PFSK-1 (cell line): ENCODE data around the gene RSPH10B. TPM values are rescaled to one million over a fixed set of nuclear protein-coding genes. Genes with fewer than 3 reads are reported as not detected.
"Not testable (repeated sequence)": the region's sequence is repeated elsewhere in the genome, so short reads cannot be mapped to it uniquely, and the experiment has no call there.

Source experiments
- FOXP2 ChIP-seq: optimal IDR thresholded peaks from 2 replicates; pipeline ENCODE3; 2011; ENCODE audit warnings: borderline replicate concordance, control low read depth, inconsistent platforms; ENCODE audit not compliant: insufficient read depth; ENCODE audit errors: extremely low read length, extremely low read depth
- POLR2AphosphoS5 ChIP-seq: IDR thresholded peaks from 2 replicates; pipeline ENCODE4 v1.6.1; 2012; ENCODE audit warnings: low read depth, mild to moderate bottlenecking, control low read depth, low read length, moderate library complexity
- REST ChIP-seq, 2 experiments: IDR thresholded peaks; 2 replicates each; pipeline versions ENCODE4 v1.6.1 to v1.8.0; 2011 to 2012; ENCODE audit warnings: low read depth in 2 of 2, low read length in 2 of 2, control low read depth in 1 of 2, inconsistent platforms in 1 of 2, mild to moderate bottlenecking in 1 of 2, moderate library complexity in 1 of 2; ENCODE audit not compliant: insufficient read depth in 1 of 2
- SIN3A ChIP-seq: IDR thresholded peaks from 2 replicates; pipeline ENCODE4 v1.6.1; 2012; ENCODE audit warnings: mild to moderate bottlenecking, low read length, moderate library complexity, borderline replicate concordance; ENCODE audit not compliant: insufficient read depth
- TAF1 ChIP-seq: IDR thresholded peaks from 2 replicates; pipeline ENCODE4 v1.6.1; 2012; ENCODE audit warnings: low read length, control low read depth, borderline replicate concordance; ENCODE audit not compliant: insufficient read depth
- polyA plus RNA-seq: library from polyadenylated mRNA; unstranded; fragments of >200 nt; gene quantifications from one replicate; pipeline ENCODE4 v1.2.1, GENCODE V29; 2012; ENCODE audit warnings: low read depth, missing spikeins; ENCODE audit not compliant: insufficient read length

Gene RSPH10B
- not detected for polyA plus RNA-seq

DNA sequence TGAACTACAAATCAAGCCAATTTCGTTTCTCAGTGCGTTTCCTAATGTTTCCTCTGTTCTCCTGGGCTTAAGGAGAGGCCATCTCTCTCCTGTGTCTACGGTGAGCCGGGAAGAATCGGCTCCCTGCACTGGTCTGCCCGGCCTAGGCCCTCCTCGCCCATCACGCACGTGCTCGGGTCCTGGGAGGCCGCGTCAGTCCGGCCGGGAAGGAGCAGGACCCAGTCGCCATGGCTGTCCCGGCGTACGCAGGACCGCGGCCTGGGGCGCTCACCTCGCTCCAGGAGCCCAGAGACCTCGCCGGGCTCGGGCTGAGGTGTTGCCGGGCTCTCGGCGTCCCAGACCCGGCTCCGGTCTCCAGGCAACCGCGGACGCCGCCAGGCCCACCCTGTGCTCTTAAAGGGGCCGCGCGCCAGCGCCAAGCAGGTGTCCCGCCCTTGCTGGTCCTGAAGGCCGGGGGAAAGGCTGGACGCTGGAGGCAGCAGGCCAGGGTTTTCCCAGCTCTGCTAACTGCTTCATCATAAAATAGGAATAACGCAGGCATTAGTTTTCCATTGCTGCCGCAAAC is at the start of gene RSPH10B:
Gene RSPH10B, minus strand, starts transcription at position 343 of the 565 bp plus-strand sequence. CDS start 3,573 bp downstream, outside the sequence.
- not testable (repeated sequence) for TF ChIP-seq SIN3A; REST (IDR thresholded peaks at IDR 0.05; ENCODE audit: insufficient read depth in 1 of 2, low read depth in 2 of 2, low read length in 2 of 2); TAF1

- TF ChIP-seq POLR2AphosphoS5 (no peak), TAF1 (no peak), FOXP2 (no peak), REST (IDR thresholded peaks at IDR 0.05; ENCODE audit: insufficient read depth in 1 of 2, low read depth in 2 of 2, low read length in 2 of 2) (no peak), SIN3A (no peak)
Observed at GRCh38 chr7:6016653-6016966, 46.1 kb upstream of the RSPH10B start.

GRCh38 chr7:6015917-6016652 is 45.6 kb upstream of the RSPH10B start:
- TF ChIP-seq REST (IDR thresholded peaks at IDR 0.05; ENCODE audit: insufficient read depth in 1 of 2, low read depth in 2 of 2, low read length in 2 of 2) (no peak), FOXP2 (no peak), POLR2AphosphoS5 (no peak), TAF1 (no peak), SIN3A (no peak)

DNA sequence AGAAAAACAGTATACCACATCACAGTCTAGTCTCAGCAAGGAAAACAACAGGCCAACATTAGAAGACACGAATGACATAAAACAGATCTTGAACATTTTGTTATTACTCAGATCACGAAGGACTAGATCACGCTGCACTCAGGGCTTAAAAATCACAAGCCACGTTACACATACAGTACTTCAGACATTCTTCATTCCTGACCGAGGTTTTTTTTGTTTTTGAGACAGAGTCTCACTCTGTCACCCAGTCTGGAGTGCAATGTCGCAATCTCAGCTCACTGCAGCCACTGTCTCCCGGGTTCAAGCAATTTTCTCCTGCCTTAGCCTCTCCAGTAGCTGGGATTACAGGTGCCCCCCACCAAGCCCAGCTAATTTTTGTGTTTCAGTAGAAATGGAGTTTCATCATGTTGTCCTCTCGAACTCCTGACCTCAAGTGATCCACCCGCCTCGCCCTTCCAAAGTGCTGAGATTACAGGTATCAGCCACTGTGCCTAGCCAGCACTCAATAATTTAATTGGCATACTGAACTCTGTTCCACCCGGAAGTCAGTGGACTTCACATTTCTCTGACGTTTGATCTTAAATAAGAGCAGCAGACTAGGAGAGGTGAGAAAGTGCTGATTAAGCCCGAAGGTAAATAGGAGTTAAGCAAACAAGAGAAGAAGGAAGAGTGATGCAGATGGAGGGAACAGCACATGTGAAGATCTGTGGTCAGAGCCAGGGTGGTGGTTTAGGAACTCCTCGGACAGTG is 42.0 kb upstream of the RSPH10B start:
- TF ChIP-seq SIN3A, result no peak

- no peak for TF ChIP-seq SIN3A
- TF ChIP-seq REST (IDR thresholded peaks at IDR 0.05; ENCODE audit: insufficient read depth in 1 of 2, low read depth in 2 of 2, low read length in 2 of 2), result no peak
- TF ChIP-seq TAF1, result no peak
- no peak for TF ChIP-seq FOXP2
- no peak for TF ChIP-seq POLR2AphosphoS5
Observed at GRCh38 chr7:6011541-6011940, 41.1 kb upstream of the RSPH10B start.
